SK-N-MC (cell line): ENCODE measurements around the gene AK5.

Experiments
- EZH2 ChIP-seq: fragments of 200-600 bp; sonication (generic); IDR thresholded peaks from one replicate; pipeline ENCODE4 v1.6.1; 2017; ENCODE audit warnings: antibody characterized with exemption
- FOXP2 ChIP-seq: optimal IDR thresholded peaks from 2 replicates; pipeline ENCODE3; 2011; ENCODE audit warnings: mild to moderate bottlenecking, moderate library complexity; ENCODE audit not compliant: insufficient read depth; ENCODE audit errors: extremely low read length, control extremely low read depth
- POLR2AphosphoS5 ChIP-seq: IDR thresholded peaks from 2 replicates; pipeline ENCODE4 v1.6.1; 2012; ENCODE audit warnings: mild to moderate bottlenecking, low read depth, low read length, borderline replicate concordance

DNA sequence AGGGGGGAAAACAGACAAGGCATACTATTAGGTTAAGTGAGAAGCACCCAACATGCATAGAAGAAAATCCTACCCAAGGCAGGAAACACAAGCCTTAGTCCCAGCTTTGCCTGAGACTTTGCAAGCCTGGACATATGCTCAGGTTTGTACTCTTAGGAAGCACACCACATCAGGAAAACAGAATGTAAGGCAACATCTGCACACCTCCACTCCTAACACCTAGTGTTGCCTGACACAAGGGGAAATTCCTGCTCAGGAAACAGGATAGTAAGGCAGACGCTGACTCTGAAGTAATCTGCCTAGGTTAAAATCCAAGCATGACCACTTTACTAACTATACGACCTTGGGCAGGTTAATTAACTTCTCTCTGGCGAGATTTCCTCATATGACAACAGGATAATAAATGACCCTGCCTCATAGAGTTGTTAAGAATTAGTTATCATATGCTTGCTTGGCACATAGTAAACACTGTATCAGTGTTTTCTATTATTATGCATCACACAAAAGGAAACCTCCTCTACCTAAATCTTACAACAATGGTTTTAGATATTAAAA is 280.9 kb downstream of the AK5 start:
- TF ChIP-seq EZH2 (no peak), POLR2AphosphoS5 (no peak), FOXP2 (no peak)
